Aorta (tissue), 5 donors: ENCODE data around the gene HAS3. TPM values are rescaled to one million over a fixed set of nuclear protein-coding genes. Genes with fewer than 3 reads are reported as not detected.
"Not testable (repeated sequence)": the region's sequence is repeated elsewhere in the genome, so short reads cannot be mapped to it uniquely, and the experiment has no call there.

Experiments
- ATAC-seq: fragments of 200-7000 bp; cut with Tn5 transposase; one replicate; pipeline ENCODE4 v1.9.1; 2022; ENCODE audit warnings: moderate library complexity; ENCODE audit not compliant: low FRiP score
- DNase-seq, 2 donors: peaks; one replicate each; pipeline ENCODE4 v3.0.0-alpha.2; 2020
- H3K27ac ChIP-seq, 2 donors: one replicate each; pipeline ENCODE4 v1.5.1; 2013; ENCODE audit warnings: low read length in 2 of 2, mild to moderate bottlenecking in 2 of 2, moderate library complexity in 2 of 2, control low read depth in 1 of 2, inconsistent platforms in 1 of 2, low read depth in 1 of 2
- H3K27me3 ChIP-seq, 2 donors: one replicate each; pipeline ENCODE4 v1.6.1; 2013; ENCODE audit warnings: control low read depth in 1 of 2, low read length in 1 of 2, mild to moderate bottlenecking in 1 of 2, moderate library complexity in 1 of 2; ENCODE audit not compliant: insufficient read depth in 2 of 2, control insufficient read depth in 1 of 2
- H3K36me3 ChIP-seq, 2 donors: one replicate each; pipeline ENCODE4 v1.6.1; 2013; ENCODE audit warnings: control low read depth in 1 of 2, low read length in 1 of 2, mild to moderate bottlenecking in 1 of 2; ENCODE audit not compliant: insufficient read depth in 2 of 2, control insufficient read depth in 1 of 2
- H3K4me1 ChIP-seq, 2 donors: one replicate each; pipeline ENCODE4 v1.6.1; 2013; ENCODE audit warnings: low read length in 2 of 2, control low read depth in 1 of 2, mild to moderate bottlenecking in 1 of 2, moderate library complexity in 1 of 2; ENCODE audit not compliant: insufficient read depth in 2 of 2, control insufficient read depth in 1 of 2
- H3K4me3 ChIP-seq, 2 donors: one replicate each; pipeline ENCODE4 v1.5.1; 2013; ENCODE audit warnings: low read length in 2 of 2, control low read depth in 1 of 2, mild to moderate bottlenecking in 1 of 2
- H3K9me3 ChIP-seq: one replicate; pipeline ENCODE4 v1.6.1; 2013; ENCODE audit warnings: mild to moderate bottlenecking, low read length; ENCODE audit not compliant: control insufficient read depth
- WGBS, 2 donors: extraction: QIAGEN DNeasy Blood & Tissue Kit; methylation state at CpG; one replicate each; pipeline ENCODE4 v1.1.7; 2013; 5-methylcytosine and 5-hydroxymethylcytosine counted together
- intact Hi-C, 2 donors: fragments of 100-400 bp; cut with DNase I; formaldehyde crosslinking; loops; one replicate each; pipeline versions ENCODE4 v1.14.2 to v1.15.0; 2022
- long read RNA-seq, 2 donors: library from polyadenylated mRNA; unstranded; transcript quantifications; one replicate each; pipeline ENCODE4 v2.0.0, GENCODE V29; 2020 to 2021
- polyA plus RNA-seq, 2 donors: library from polyadenylated mRNA; stranded (reverse); fragments of 200-250 nt; gene quantifications; one replicate each; pipeline ENCODE4 v1.2.3, GENCODE V29; 2013
- total RNA-seq, 2 donors: library from RNA; stranded (reverse); fragmentation: NEBNext Ultra II Directional; extraction: Animal tissue kit (Norgen Biotek cat#: 25700); gene quantifications; one replicate each; pipeline ENCODE4 v1.2.1, GENCODE V29; 2021
- donor health status: healthy with polysubstance abuse.
- donor health status: Bipolar disorder and iron deficiency.
- donor health status: DM: no; HTN: no; CAD: no.
- donor health status: DM: no; HTN: no; CAD: no.
- donor health status: DM: yes; HTN: yes; CAD: no.

HAS3 gene, protein sequence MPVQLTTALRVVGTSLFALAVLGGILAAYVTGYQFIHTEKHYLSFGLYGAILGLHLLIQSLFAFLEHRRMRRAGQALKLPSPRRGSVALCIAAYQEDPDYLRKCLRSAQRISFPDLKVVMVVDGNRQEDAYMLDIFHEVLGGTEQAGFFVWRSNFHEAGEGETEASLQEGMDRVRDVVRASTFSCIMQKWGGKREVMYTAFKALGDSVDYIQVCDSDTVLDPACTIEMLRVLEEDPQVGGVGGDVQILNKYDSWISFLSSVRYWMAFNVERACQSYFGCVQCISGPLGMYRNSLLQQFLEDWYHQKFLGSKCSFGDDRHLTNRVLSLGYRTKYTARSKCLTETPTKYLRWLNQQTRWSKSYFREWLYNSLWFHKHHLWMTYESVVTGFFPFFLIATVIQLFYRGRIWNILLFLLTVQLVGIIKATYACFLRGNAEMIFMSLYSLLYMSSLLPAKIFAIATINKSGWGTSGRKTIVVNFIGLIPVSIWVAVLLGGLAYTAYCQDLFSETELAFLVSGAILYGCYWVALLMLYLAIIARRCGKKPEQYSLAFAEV
- total RNA-seq, result 1 to 10 TPM in 1 of 2 donors, under 1 TPM in 1; 0.68 to 1.3 TPM
- under 1 TPM; 0.54 to 0.88 TPM for polyA plus RNA-seq
- long read RNA-seq, donor 1, result 0 reads
- long read RNA-seq, donor 2, result 0 reads

DNA sequence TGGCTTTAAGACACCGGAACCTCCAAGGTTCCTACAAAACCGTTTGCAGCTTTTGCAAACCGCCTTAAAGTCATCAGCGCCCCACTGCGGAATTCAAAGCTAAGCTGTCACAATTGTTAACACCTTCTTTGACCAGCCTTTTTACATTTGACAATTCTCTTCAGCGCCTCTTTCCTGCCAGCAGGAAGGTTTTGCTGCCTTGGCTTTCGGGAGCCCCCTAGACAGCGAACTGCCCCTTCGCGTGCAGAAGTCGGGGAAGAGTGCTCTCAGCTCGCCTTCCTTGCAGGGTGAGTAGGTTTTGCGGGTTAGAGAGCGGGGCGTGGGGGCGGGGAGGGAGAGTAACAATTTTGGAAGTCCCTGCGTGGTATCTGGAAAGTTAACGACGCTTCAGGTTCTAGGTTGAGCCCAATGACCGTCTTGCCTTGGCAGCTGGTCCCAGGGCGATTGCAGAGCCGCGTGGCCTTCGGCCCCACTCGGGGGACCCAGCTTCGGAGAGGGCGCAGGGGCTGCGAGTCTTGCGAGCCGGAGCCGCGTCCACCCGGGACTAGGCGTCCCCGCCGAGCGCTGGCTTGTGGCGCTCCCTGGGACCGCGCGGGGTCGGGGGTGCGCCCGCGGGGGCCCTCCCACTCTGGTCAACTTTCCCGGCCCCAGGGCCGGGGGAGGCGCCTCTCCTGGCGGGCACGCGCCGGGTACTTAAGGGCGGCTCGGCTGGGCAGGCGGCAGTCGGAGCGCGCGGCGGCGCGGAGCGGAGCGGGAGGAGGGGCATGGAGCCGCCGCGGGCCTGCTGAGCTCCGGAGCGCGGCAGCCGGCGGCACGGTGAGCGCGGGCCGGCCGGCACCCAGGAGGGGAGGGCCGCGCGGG lies at the start of gene HAS3:
Gene HAS3, plus strand, starts transcription at position 153 of the 861 bp plus-strand sequence. CDS start 3,743 bp downstream, outside the sequence.
- peak; percentile 60 for ATAC-seq
- Histone ChIP-seq H3K27ac (no peak within 1 kb of the TSS), H3K27me3 (no peaks in the 10 kb centered on the region), H3K9me3 (no peaks in the 10 kb centered on the region), H3K4me1 (no peaks in the 10 kb centered on the region), H3K36me3 (peaks cover 0 to 4% of the 10 kb centered on the region in 2 donors), H3K4me3 (peak within 1 kb of the TSS; percentile 17 to 56)
- peak; percentile 57 to 84 for DNase-seq
- 0% methylated on average over 60 to 80 of the region's 80 CpGs for WGBS, 2 donors
- intact Hi-C loops, result loop anchor here in 1 of 2 donors (1.0 kb wide), 1 partner anchor 15 kb away; no protein-coding TSS in a partner anchor

- intact Hi-C loops, result no loop called here
- Histone ChIP-seq H3K27ac (no peak overlapping the region), H3K27me3 (no peaks in the 10 kb centered on the region), H3K4me3 (no peak overlapping the region), H3K9me3 (no peaks in the 10 kb centered on the region), H3K36me3 (no peaks in the 10 kb centered on the region), H3K4me1 (no peaks in the 10 kb centered on the region)
- no peak for ATAC-seq
- 82 to 94% methylated on average over 1 of the region's 1 CpG for WGBS, 2 donors
- DNase-seq, result no peak
These were observed 49.5 kb upstream of the HAS3 start for GRCh38 chr16:69055980-69056379.

DNA sequence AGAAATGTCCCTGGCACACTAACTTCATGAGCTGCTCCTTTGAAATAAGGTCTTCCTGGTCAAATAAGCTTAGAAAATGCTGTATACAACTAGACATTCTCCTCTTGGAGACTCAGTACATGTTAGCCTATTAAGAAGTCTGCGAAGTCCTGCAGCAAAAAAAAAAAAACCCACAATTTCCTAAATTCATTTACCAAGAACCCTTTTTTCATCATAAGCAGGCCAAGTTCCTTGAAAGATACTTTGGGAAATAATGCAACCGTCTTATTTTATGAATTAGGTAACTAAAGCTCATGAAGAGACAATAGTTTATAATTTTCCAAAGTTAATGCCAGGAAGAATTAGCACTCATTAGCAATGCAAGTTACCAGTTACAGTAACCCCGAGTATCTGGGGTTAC lies 49.0 kb upstream of the HAS3 start:
- WGBS, 2 donors, result 93 to 94% methylated on average over 3 of the region's 3 CpGs

GRCh38 chr16:69057400-69058378 lies 47.8 kb upstream of the HAS3 start:
- Histone ChIP-seq H3K4me3 (no peak overlapping the region), H3K27me3 (no peaks in the 10 kb centered on the region), H3K27ac (no peak overlapping the region), H3K36me3 (no peaks in the 10 kb centered on the region), H3K9me3 (no peaks in the 10 kb centered on the region), H3K4me1 (no peaks in the 10 kb centered on the region)
- intact Hi-C loops, result no loop called here
- no peak for ATAC-seq
- WGBS, 2 donors, result 76 to 79% methylated on average over 11 of the region's 11 CpGs
- no peak for DNase-seq

More for the DNA sequence above, 49.0 kb upstream of the HAS3 start:
- no peaks in the 10 kb centered on the region for H3K27me3 ChIP-seq
- no peak overlapping the region for H3K4me3 ChIP-seq
- no peak overlapping the region for H3K27ac ChIP-seq
- intact Hi-C loops, result no loop called here
- H3K4me1 ChIP-seq, result no peaks in the 10 kb centered on the region
- no peaks in the 10 kb centered on the region for H3K9me3 ChIP-seq
- H3K36me3 ChIP-seq, result no peaks in the 10 kb centered on the region
- ATAC-seq, result no peak
- no peak for DNase-seq

DNA sequence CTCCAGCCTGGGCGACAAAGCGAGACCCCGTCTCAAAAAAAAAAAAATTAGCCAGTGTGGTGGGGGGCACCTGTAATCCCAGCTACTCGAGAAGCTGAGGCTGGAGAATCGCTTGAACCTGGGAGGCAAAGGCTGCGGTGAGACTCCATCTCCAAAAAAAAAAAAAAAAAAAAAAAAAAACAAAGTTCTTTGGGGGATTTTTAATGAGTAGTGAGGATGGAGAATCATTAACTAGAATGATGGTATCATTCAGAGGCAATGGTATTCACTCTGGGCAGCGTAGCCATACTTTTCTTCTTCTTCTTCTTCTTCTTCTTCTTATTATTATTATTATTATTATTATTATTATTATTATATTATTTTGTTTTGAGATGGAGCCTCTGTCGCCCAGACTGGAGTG lies 42.0 kb upstream of the HAS3 start:
- H3K9me3 ChIP-seq, H3K4me1 ChIP-seq, DNase-seq, intact Hi-C loops, H3K27me3 ChIP-seq, ATAC-seq, H3K4me3 ChIP-seq, H3K36me3 ChIP-seq, H3K27ac ChIP-seq: not testable (repeated sequence)
- WGBS, 2 donors, result 98 to 99% methylated on average over 8 of the region's 8 CpGs

DNA sequence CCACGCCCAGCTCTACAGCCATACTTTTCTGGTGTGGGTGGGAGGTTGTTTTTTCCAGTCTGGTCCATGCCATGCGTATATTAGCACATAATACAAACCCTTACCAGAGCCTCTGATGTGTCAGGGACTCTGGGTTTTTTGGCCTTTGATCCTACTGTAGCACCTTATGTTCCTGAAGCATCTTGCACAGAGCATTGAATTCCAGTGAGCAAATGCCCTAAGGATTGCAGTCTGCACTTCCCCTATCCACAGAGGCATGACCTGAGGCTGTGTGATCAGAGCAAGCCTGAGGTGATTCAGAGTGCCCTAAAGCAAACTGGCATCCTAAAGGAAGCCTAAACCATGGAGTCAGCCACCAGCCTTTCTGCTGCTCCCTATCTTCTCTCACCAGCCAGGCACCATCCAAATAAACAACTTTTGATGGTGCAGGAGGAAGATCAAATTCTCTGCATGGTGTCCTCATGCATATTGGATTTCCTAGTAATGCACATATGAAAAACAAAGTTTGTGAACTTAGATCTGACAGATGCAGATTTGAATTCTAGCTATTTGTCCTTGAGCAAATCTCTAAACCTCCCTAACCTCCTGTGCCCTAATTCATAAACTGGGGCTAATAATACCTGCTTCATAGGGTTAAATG lies 41.2 kb upstream of the HAS3 start:
- Histone ChIP-seq H3K27me3 (no peaks in the 10 kb centered on the region), H3K27ac (no peak overlapping the region), H3K4me1 (peaks cover 0 to 3% of the 10 kb centered on the region in 2 donors), H3K4me3 (no peak overlapping the region), H3K9me3 (no peaks in the 10 kb centered on the region), H3K36me3 (no peaks in the 10 kb centered on the region)
- intact Hi-C loops, result no loop called here
- no peak for DNase-seq
- WGBS, 2 donors, result 96 to 97% methylated on average over 2 of the region's 2 CpGs
- ATAC-seq, result no peak

GRCh38 chr16:69064764-69065313 lies 40.6 kb upstream of the HAS3 start:
- DNase-seq, result no peak
- H3K36me3 ChIP-seq, result no peaks in the 10 kb centered on the region
- no peaks in the 10 kb centered on the region for H3K9me3 ChIP-seq
- intact Hi-C loops, result no loop called here
- peaks cover 0 to 3% of the 10 kb centered on the region in 2 donors for H3K4me1 ChIP-seq
- no peaks in the 10 kb centered on the region for H3K27me3 ChIP-seq
- H3K27ac ChIP-seq, result no peak overlapping the region
- ATAC-seq, result no peak
- WGBS, 2 donors, result 23 to 24% methylated on average over 6 of the region's 6 CpGs
- H3K4me3 ChIP-seq, result no peak overlapping the region
